Loucy (cell line): ENCODE data around the gene UBE2L3.
"Not testable (repeated sequence)": the region's sequence is repeated elsewhere in the genome, so short reads cannot be mapped to it uniquely, and the experiment has no call there.

Experiments
- H2AFZ ChIP-seq: fragments of 200-600 bp; sonication (generic); 2 replicates; pipeline ENCODE4 v1.6.0; 2016; ENCODE audit warnings: antibody characterized with exemption, mild to moderate bottlenecking, low read length, moderate library complexity
- H3F3A ChIP-seq: fragments of 200-600 bp; 2 replicates; pipeline ENCODE4 v1.6.0; 2016; ENCODE audit warnings: antibody characterized with exemption, low read depth, mild to moderate bottlenecking
- H3K27me3 ChIP-seq: fragments of 200-600 bp; sonication (generic); 2 replicates; pipeline ENCODE4 v1.6.1; 2014; ENCODE audit warnings: low read length, mild to moderate bottlenecking; ENCODE audit not compliant: insufficient read depth, poor library complexity, severe bottlenecking
- H3K36me3 ChIP-seq: fragments of 200-600 bp; sonication (generic); 2 replicates; pipeline ENCODE4 v1.6.1; 2016; ENCODE audit warnings: low read length; ENCODE audit not compliant: insufficient read depth
- H3K4me1 ChIP-seq: fragments of 200-600 bp; sonication (generic); 2 replicates; pipeline ENCODE4 v1.5.1; 2014; ENCODE audit warnings: low read length, mild to moderate bottlenecking; ENCODE audit not compliant: insufficient read depth, poor library complexity, severe bottlenecking
- H3K4me2 ChIP-seq: fragments of 200-600 bp; sonication (generic); 2 replicates; pipeline ENCODE4 v1.6.0; 2014; ENCODE audit warnings: antibody characterized with exemption, low read length, low read depth, mild to moderate bottlenecking; ENCODE audit not compliant: poor library complexity, severe bottlenecking
- H3K4me3 ChIP-seq: fragments of 200-600 bp; sonication (generic); 2 replicates; pipeline ENCODE4 v1.5.1; 2014; ENCODE audit warnings: low read length, mild to moderate bottlenecking, mixed read lengths; ENCODE audit not compliant: poor library complexity, severe bottlenecking
- H3K79me2 ChIP-seq: fragments of 200-600 bp; sonication (generic); 2 replicates; pipeline ENCODE4 v1.6.1; 2014; ENCODE audit warnings: low read length; ENCODE audit not compliant: insufficient read depth
- H3K9ac ChIP-seq: fragments of 200-600 bp; sonication (generic); 2 replicates; pipeline ENCODE4 v1.6.0; 2014; ENCODE audit warnings: mild to moderate bottlenecking, low read depth, low read length, moderate library complexity; ENCODE audit not compliant: poor library complexity, severe bottlenecking
- H3K9me2 ChIP-seq: fragments of 200-600 bp; sonication (generic); replicated peaks from 2 replicates; pipeline ENCODE4 v1.6.1; 2016; ENCODE audit warnings: low read depth, low read length, mixed read lengths
- H3K9me3 ChIP-seq: fragments of 200-600 bp; sonication (generic); 2 replicates; pipeline ENCODE4 v1.6.1; 2014; ENCODE audit warnings: mild to moderate bottlenecking, antibody characterized with exemption, low read length, low read depth; ENCODE audit not compliant: insufficient read depth
- H4K20me1 ChIP-seq: fragments of 200-600 bp; sonication (generic); 2 replicates; pipeline ENCODE4 v1.6.0; 2014; ENCODE audit warnings: antibody characterized with exemption, low read length, mild to moderate bottlenecking; ENCODE audit not compliant: insufficient read depth, poor library complexity, severe bottlenecking
- EZH2phosphoT487 ChIP-seq: fragments of 200-600 bp; IDR thresholded peaks from 2 replicates; pipeline ENCODE4 v1.6.1; 2018; ENCODE audit warnings: antibody characterized with exemption, mild to moderate bottlenecking, moderate library complexity, borderline replicate concordance
- TF ChIP-seq, protein P1 (sequence below): fragments of 200-600 bp; sonication (generic); conservative IDR thresholded peaks from 2 replicates; pipeline ENCODE4 v1.5.1; 2014; ENCODE audit warnings: mild to moderate bottlenecking, antibody characterized with exemption, low read length

Gene UBE2L3

DNA sequence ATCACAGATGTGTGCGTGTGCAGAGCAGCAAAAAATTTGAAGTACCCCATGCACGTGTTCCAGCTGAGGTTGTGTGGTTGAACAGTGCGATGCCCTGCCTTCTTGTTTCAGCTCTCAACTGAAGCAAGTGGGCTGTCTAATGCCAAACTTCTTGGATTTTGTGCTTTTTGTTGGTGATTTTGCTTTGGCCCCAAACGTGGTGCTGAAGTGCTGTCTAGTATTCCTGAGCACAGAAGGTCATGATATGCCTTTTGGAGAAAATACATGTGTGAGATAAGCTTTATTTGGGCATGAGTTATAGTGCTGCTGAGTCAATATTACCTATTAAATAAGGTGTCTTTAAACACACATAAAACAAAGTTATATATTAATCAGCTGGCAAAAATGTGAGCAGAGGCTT is 48.2 kb downstream of the UBE2L3 start:
- Histone ChIP-seq H3K36me3 (peaks cover 72% of the 10 kb centered on the region), H3K27me3 (no peaks in the 10 kb centered on the region), H3K79me2 (peaks cover 89% of the 10 kb centered on the region), H3K4me2 (no peak overlapping the region), H2AFZ (no peak overlapping the region), H4K20me1 (peaks cover 61% of the 10 kb centered on the region), H3K9ac (no peak overlapping the region), H3K4me1 (no peaks in the 10 kb centered on the region), H3K4me3 (no peak overlapping the region), H3K9me3 (no peaks in the 10 kb centered on the region), H3F3A (no peaks in the 10 kb centered on the region), H3K9me2 (no peaks in the 10 kb centered on the region)
- TF ChIP-seq, protein P1, sequence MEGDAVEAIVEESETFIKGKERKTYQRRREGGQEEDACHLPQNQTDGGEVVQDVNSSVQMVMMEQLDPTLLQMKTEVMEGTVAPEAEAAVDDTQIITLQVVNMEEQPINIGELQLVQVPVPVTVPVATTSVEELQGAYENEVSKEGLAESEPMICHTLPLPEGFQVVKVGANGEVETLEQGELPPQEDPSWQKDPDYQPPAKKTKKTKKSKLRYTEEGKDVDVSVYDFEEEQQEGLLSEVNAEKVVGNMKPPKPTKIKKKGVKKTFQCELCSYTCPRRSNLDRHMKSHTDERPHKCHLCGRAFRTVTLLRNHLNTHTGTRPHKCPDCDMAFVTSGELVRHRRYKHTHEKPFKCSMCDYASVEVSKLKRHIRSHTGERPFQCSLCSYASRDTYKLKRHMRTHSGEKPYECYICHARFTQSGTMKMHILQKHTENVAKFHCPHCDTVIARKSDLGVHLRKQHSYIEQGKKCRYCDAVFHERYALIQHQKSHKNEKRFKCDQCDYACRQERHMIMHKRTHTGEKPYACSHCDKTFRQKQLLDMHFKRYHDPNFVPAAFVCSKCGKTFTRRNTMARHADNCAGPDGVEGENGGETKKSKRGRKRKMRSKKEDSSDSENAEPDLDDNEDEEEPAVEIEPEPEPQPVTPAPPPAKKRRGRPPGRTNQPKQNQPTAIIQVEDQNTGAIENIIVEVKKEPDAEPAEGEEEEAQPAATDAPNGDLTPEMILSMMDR: no peak
- no peak for TF ChIP-seq EZH2phosphoT487

DNA sequence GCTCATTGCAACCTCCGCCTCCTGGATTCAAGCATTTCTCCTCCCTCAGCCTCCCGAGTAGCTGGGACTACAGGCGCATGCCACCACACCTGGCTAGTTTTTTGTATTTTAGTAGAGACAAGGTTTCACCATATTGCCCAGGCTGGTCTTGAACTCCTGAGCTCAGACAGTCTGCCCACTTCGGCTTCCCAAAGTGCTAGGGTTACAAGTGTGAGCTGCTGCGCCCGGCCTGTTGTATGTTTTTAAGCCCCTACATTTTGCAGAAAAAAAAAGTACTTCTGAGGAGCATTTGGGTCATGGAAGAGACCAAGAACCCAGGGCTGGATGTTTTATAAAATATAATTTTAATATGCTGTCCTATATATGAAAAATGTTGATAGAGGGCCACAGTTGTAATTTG is 49.8 kb downstream of the UBE2L3 start:
- peaks cover 72% of the 10 kb centered on the region for H3K36me3 ChIP-seq
- not testable (repeated sequence) for H3K4me3 ChIP-seq, H2AFZ ChIP-seq, H3K9me2 ChIP-seq, H3K9ac ChIP-seq, H3K4me1 ChIP-seq, H3K27me3 ChIP-seq, H3F3A ChIP-seq, H3K9me3 ChIP-seq, H3K4me2 ChIP-seq
- H4K20me1 ChIP-seq: peaks cover 56% of the 10 kb centered on the region
- peaks cover 85% of the 10 kb centered on the region for H3K79me2 ChIP-seq

DNA sequence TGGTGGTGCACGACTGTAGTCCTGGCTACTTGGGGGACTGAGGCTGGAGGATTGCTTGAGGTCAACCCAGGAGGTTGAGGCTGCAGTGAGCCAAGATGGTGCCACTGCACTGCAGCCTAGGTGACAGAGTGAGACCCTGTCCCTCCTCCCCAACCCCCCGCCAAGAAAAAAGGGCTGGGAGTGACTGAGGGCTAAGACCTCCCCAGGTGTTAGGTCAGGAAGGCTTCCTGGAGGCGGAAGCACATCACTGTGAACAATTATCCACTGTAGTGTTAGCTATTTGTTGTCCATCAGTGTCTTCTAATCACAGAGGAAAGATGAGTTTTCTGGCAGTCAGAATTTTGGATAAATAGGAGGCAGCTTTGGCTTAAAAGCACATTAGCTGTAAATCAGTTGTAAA is 53.5 kb downstream of the UBE2L3 start:
- Histone ChIP-seq H3K4me2 (no peak overlapping the region), H3K4me3 (no peak overlapping the region), H3K36me3 (peaks cover 64% of the 10 kb centered on the region; the same call in 1 of the 2 replicates), H2AFZ (no peak overlapping the region), H3K79me2 (peaks cover 79% of the 10 kb centered on the region), H3K4me1 (no peaks in the 10 kb centered on the region), H3K9me3 (no peaks in the 10 kb centered on the region), H3K9ac (no peak overlapping the region), H3K9me2 (no peaks in the 10 kb centered on the region), H3F3A (peaks cover 5% of the 10 kb centered on the region; the same call in 1 of the 2 replicates), H4K20me1 (peaks cover 67% of the 10 kb centered on the region), H3K27me3 (no peaks in the 10 kb centered on the region)
- no peak for TF ChIP-seq EZH2phosphoT487
- TF ChIP-seq, protein P1: no peak
